ENCODE data around the gene UST.
"Not testable (repeated sequence)": the region's sequence is repeated elsewhere in the genome, so short reads cannot be mapped to it uniquely, and the experiment has no call there.

UST gene

GRCh38 chr6:148837941-148838340 lies 91.1 kb downstream of the UST start:
- ATAC-seq: no peak
- DNase-seq: no peak

GRCh38 chr6:148839044-148839443 lies 92.2 kb downstream of the UST start:
- no peak for ATAC-seq
- DNase-seq: no peak

GRCh38 chr6:148840256-148840655 lies 93.4 kb downstream of the UST start:
- no peak for ATAC-seq
- no peak for DNase-seq

GRCh38 chr6:148842296-148843019 lies 95.6 kb downstream of the UST start:
- no peak for ATAC-seq

GRCh38 chr6:148845464-148845863 lies 98.6 kb downstream of the UST start:
- DNase-seq (no peak), ATAC-seq (no peak)

More at GRCh38 chr6:148842296-148843019, 95.6 kb downstream of the UST start:
- DNase-seq: no peak

- ATAC-seq: peak; percentile 36
- DNase-seq: no peak
Observed at GRCh38 chr6:148846778-148847761, 100.2 kb downstream of the UST start.

GRCh38 chr6:148848915-148849314 lies 102.1 kb downstream of the UST start:
- DNase-seq: no peak
- ATAC-seq: no peak

GRCh38 chr6:148849449-148849848 lies 102.6 kb downstream of the UST start:
- ATAC-seq, DNase-seq: not testable (repeated sequence)

GRCh38 chr6:148850964-148851363 lies 104.1 kb downstream of the UST start:
- ATAC-seq: no peak

GRCh38 chr6:148851683-148852556 lies 105.1 kb downstream of the UST start:
- ATAC-seq: no peak
- DNase-seq: no peak

More at GRCh38 chr6:148850964-148851363, 104.1 kb downstream of the UST start:
- no peak for DNase-seq

- DNase-seq (no peak), ATAC-seq (no peak)
Observed at GRCh38 chr6:148852688-148853087, 105.9 kb downstream of the UST start.

GRCh38 chr6:148853113-148853512 lies 106.3 kb downstream of the UST start:
- not testable (repeated sequence) for DNase-seq, ATAC-seq

GRCh38 chr6:148854096-148854495 lies 107.3 kb downstream of the UST start:
- ATAC-seq (no peak), DNase-seq (no peak)

GRCh38 chr6:148854992-148855391 lies 108.2 kb downstream of the UST start:
- ATAC-seq (no peak), DNase-seq (no peak)

- DNase-seq (no peak), ATAC-seq (no peak)
Observed at GRCh38 chr6:148855744-148856143, 108.9 kb downstream of the UST start.

- DNase-seq (no peak), ATAC-seq (no peak)
Observed at GRCh38 chr6:148857798-148858390, 111.1 kb downstream of the UST start.

- ATAC-seq, DNase-seq: not testable (repeated sequence)
Observed at GRCh38 chr6:148864132-148864531, 117.3 kb downstream of the UST start.

GRCh38 chr6:148864941-148865340 lies 118.1 kb downstream of the UST start:
- DNase-seq (no peak), ATAC-seq (no peak)

- DNase-seq (no peak), ATAC-seq (no peak)
Observed at GRCh38 chr6:148866657-148867268, 119.9 kb downstream of the UST start.

GRCh38 chr6:148867862-148868261 lies 121.0 kb downstream of the UST start:
- ATAC-seq (peak; percentile 80), DNase-seq (no peak)

GRCh38 chr6:148868314-148868713 lies 121.5 kb downstream of the UST start:
- ATAC-seq: peak; percentile 53
- no peak for DNase-seq

Data from stimulated activated naive CD8-positive, alpha-beta T cell treated with anti-CD3 and anti-CD28 coated beads, Interleukin-15, Interleukin-2, amounts not matched to agents 100 U/mL and 50 U/mL, for 24 hours (primary cell).